Sigmoid colon (tissue), 7 donors: ENCODE data around the gene CARS1. TPM values are rescaled to one million over a fixed set of nuclear protein-coding genes. Genes with fewer than 3 reads are reported as not detected.

Source experiments
- DNase-seq: peaks from one replicate; pipeline ENCODE4 v3.0.0-alpha.2; 2019
- H3K27ac ChIP-seq, 4 donors: fragments of 200-600 bp; sonication (generic); one replicate each; pipeline ENCODE4 v1.5.1; 2016 to 2019; ENCODE audit warnings: mild to moderate bottlenecking in 1 of 4
- H3K27me3 ChIP-seq, 3 donors: fragments of 200-600 bp; sonication (generic); one replicate each; pipeline ENCODE4 v1.5.1; 2019; ENCODE audit warnings: mild to moderate bottlenecking in 1 of 3
- H3K36me3 ChIP-seq, 4 donors: fragments of 200-600 bp; sonication (generic); one replicate each; pipeline ENCODE4 v1.5.1; 2016 to 2019
- H3K4me1 ChIP-seq, 4 donors: fragments of 200-600 bp; sonication (generic); one replicate each; pipeline ENCODE4 v1.5.1; 2017 to 2019
- H3K4me3 ChIP-seq, 4 donors: fragments of 200-600 bp; sonication (generic); one replicate each; pipeline ENCODE4 v1.5.1; 2017 to 2019; ENCODE audit warnings: mild to moderate bottlenecking in 2 of 4, moderate library complexity in 1 of 4
- H3K9me3 ChIP-seq, 4 donors: fragments of 200-600 bp in 3 of 4; sonication (generic) in 3 of 4; one replicate each; pipeline versions ENCODE4 v1.5.1 to v1.6.1; 2013 to 2019
- EP300 ChIP-seq, 4 donors: sonication (generic); formaldehyde crosslinking; IDR thresholded peaks; one replicate each; pipeline ENCODE4 v1.6.1; 2017; ENCODE audit warnings: antibody characterized with exemption in 4 of 4
- POLR2A ChIP-seq, 2 donors: fragments of 450-650 bp; IDR thresholded peaks; one replicate each; pipeline ENCODE4 v1.6.1; 2016; ENCODE audit warnings: antibody characterized with exemption in 2 of 2, mild to moderate bottlenecking in 2 of 2, moderate library complexity in 2 of 2
- POLR2AphosphoS5 ChIP-seq, 4 donors: sonication (generic); formaldehyde crosslinking; IDR thresholded peaks; one replicate each; pipeline ENCODE4 v1.6.1; 2017; ENCODE audit warnings: antibody characterized with exemption in 4 of 4
- WGBS, 2 donors: extraction: QIAGEN DNeasy Blood & Tissue Kit; methylation state at CpG; one replicate each; pipeline ENCODE4 v1.1.7; 2013; 5-methylcytosine and 5-hydroxymethylcytosine counted together
- intact Hi-C: fragments of 100-400 bp; cut with DNase I; formaldehyde crosslinking; loops from one replicate; pipeline ENCODE4 v1.15.1; 2023
- polyA plus RNA-seq, 3 donors: library from polyadenylated mRNA; stranded (reverse); fragments of 200-250 nt; gene quantifications; one replicate each; pipeline ENCODE4 v1.2.3, GENCODE V29; 2013
- total RNA-seq, 4 donors: library from RNA; depleted of rRNA; stranded (reverse); fragments of >200 nt; gene quantifications; one replicate each; pipeline ENCODE4 v1.1.0, GENCODE V29; 2016
- TF ChIP-seq, protein P1 (sequence below), 4 experiments: fragments of 450-650 bp in 3 of 4; fragments of 200-600 bp in 1 of 4; IDR thresholded peaks; one replicate each; pipeline ENCODE4 v1.5.1; 2016 to 2019; ENCODE audit warnings: antibody characterized with exemption in 4 of 4, mild to moderate bottlenecking in 3 of 4, moderate library complexity in 2 of 4
- donor health status: healthy with polysubstance abuse.
- donor health status: Bipolar disorder and iron deficiency.
- donor health status: healthy.

CARS1 gene
- total and polyA plus RNA-seq, 7 donors, result 21.0 to 57.1 (median 35.9) TPM

- peak; percentile 64 for DNase-seq
- H3K27ac ChIP-seq, result no peak overlapping the region
- no peaks in the 10 kb centered on the region for H3K27me3 ChIP-seq
- H3K4me1 ChIP-seq, result peaks cover 0 to 4% (median 0%) of the 10 kb centered on the region in 4 donors
- TF ChIP-seq POLR2A (IDR thresholded peaks at IDR 0.05) (no peak), POLR2AphosphoS5 (IDR thresholded peaks at IDR 0.05) (no peak)
- TF ChIP-seq, protein P1, sequence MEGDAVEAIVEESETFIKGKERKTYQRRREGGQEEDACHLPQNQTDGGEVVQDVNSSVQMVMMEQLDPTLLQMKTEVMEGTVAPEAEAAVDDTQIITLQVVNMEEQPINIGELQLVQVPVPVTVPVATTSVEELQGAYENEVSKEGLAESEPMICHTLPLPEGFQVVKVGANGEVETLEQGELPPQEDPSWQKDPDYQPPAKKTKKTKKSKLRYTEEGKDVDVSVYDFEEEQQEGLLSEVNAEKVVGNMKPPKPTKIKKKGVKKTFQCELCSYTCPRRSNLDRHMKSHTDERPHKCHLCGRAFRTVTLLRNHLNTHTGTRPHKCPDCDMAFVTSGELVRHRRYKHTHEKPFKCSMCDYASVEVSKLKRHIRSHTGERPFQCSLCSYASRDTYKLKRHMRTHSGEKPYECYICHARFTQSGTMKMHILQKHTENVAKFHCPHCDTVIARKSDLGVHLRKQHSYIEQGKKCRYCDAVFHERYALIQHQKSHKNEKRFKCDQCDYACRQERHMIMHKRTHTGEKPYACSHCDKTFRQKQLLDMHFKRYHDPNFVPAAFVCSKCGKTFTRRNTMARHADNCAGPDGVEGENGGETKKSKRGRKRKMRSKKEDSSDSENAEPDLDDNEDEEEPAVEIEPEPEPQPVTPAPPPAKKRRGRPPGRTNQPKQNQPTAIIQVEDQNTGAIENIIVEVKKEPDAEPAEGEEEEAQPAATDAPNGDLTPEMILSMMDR (IDR thresholded peaks at IDR 0.05), result no peak
- intact Hi-C loops, result loop anchor here (2.0 kb wide), 1 partner anchor 43 kb away; no protein-coding TSS in a partner anchor
- peaks cover 8 to 67% (median 25%) of the 10 kb centered on the region in 4 donors for H3K36me3 ChIP-seq
- no peaks in the 10 kb centered on the region for H3K9me3 ChIP-seq
- no peak overlapping the region for H3K4me3 ChIP-seq
- WGBS, 2 donors, result 86 to 89% methylated on average over 36 of the region's 36 CpGs
Measured at GRCh38 chr11:3093281-3094191, 36.3 kb upstream of the CARS1 start.

DNA sequence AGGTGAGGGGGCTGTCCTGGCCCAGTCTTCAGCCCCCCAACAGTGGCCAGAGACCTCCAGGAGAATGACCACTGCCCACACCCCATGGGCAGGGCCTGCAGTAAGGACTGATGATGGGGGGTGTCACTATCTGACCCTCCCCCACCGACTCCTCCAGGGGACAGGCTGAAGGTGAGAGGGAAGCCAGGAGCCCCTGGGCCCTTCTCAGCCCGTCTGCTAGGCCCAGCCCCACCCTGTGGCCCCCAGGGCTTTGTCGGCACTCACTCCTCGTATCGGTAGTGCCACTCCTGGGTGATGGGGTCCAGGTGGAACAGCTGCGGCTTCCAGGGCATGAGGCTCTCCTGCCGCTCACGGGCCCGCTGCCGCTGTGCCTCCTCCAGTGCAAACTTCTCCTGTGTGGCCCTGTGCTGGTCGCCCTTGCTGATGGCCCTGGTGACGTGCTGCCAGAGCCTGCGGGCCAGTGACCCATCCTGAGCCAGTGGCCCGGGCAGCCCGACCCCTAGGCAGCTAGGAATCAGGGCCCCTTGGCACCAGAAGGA lies 35.4 kb upstream of the CARS1 start:
- TF ChIP-seq POLR2AphosphoS5 (IDR thresholded peaks at IDR 0.05), result peak in 1 of 4 donors; percentile 3
- TF ChIP-seq POLR2A (IDR thresholded peaks at IDR 0.05), result no peak
- Histone ChIP-seq H3K4me1 (peaks cover 0 to 4% (median 0%) of the 10 kb centered on the region in 4 donors), H3K9me3 (no peaks in the 10 kb centered on the region), H3K36me3 (peaks cover 8 to 70% (median 25%) of the 10 kb centered on the region in 4 donors), H3K27ac (no peak overlapping the region), H3K27me3 (no peaks in the 10 kb centered on the region), H3K4me3 (no peak overlapping the region)
- intact Hi-C loops, result loop anchor here (2.0 kb wide), 1 partner anchor 42 kb away; no protein-coding TSS in a partner anchor
- 89 to 92% methylated on average over 15 of the region's 15 CpGs for WGBS, 2 donors
- peak; percentile 61 for DNase-seq

- Histone ChIP-seq H3K36me3 (peaks cover 8 to 67% (median 25%) of the 10 kb centered on the region in 4 donors), H3K4me3 (no peak overlapping the region), H3K4me1 (peaks cover 0 to 4% (median 0%) of the 10 kb centered on the region in 4 donors), H3K27me3 (no peaks in the 10 kb centered on the region), H3K27ac (no peak overlapping the region), H3K9me3 (no peaks in the 10 kb centered on the region)
- TF ChIP-seq EP300 (IDR thresholded peaks at IDR 0.05) (no peak), POLR2AphosphoS5 (IDR thresholded peaks at IDR 0.05) (peak in 2 of 4 donors; percentile 1 to 18)
- TF ChIP-seq, protein P1 (IDR thresholded peaks at IDR 0.05), result peak; percentile 93 to 100 (median 98)
- 45 to 48% methylated on average over 27 of the region's 27 CpGs for WGBS, 2 donors
- intact Hi-C loops, result loop anchor here (1.0 to 2.0 kb wide), 2 partner anchors 41 to 55 kb away; no protein-coding TSS in a partner anchor
- peak; percentile 81 for DNase-seq
Measured at GRCh38 chr11:3091846-3092602, 34.8 kb upstream of the CARS1 start.

GRCh38 chr11:3091081-3091845 lies 34.0 kb upstream of the CARS1 start:
- Histone ChIP-seq H3K36me3 (peaks cover 8 to 65% (median 25%) of the 10 kb centered on the region in 4 donors), H3K4me1 (peaks cover 0 to 4% (median 0%) of the 10 kb centered on the region in 4 donors), H3K9me3 (no peaks in the 10 kb centered on the region), H3K27me3 (no peaks in the 10 kb centered on the region), H3K27ac (no peak overlapping the region), H3K4me3 (no peak overlapping the region)
- 62 to 76% methylated on average over 14 of the region's 14 CpGs for WGBS, 2 donors
- intact Hi-C loops, result loop anchor here (1.0 kb wide), 1 partner anchor 54 kb away; no protein-coding TSS in a partner anchor
- TF ChIP-seq EP300 (IDR thresholded peaks at IDR 0.05) (no peak), POLR2A (IDR thresholded peaks at IDR 0.05) (no peak), POLR2AphosphoS5 (IDR thresholded peaks at IDR 0.05) (no peak)
- TF ChIP-seq, protein P1 (IDR thresholded peaks at IDR 0.05), result no peak
- peak; percentile 65 for DNase-seq
